NB4 (cell line): ENCODE measurements around the gene TTC34.

Source experiments
- DNase-seq: peaks from one replicate; pipeline ENCODE4 v3.0.0; 2010; ENCODE audit warnings: low read depth
- H3K4me3 ChIP-seq: one replicate; pipeline ENCODE4 v1.5.1; 2011; ENCODE audit warnings: mild to moderate bottlenecking, low read depth, low read length, moderate library complexity
- CTCF ChIP-seq: IDR thresholded peaks from one replicate; pipeline ENCODE4 v1.5.1; 2012; ENCODE audit warnings: low read depth, low read length
- MAX ChIP-seq: IDR thresholded peaks from 2 replicates; pipeline ENCODE4 v1.6.1; 2011; ENCODE audit warnings: low read depth, low read length
- MYC ChIP-seq: IDR thresholded peaks from 2 replicates; pipeline ENCODE4 v1.6.1; 2011; ENCODE audit warnings: low read depth, low read length
- POLR2A ChIP-seq: IDR thresholded peaks from 2 replicates; pipeline ENCODE4 v1.6.1; 2011; ENCODE audit warnings: mild to moderate bottlenecking; ENCODE audit not compliant: insufficient read length; ENCODE audit errors: extremely low read depth

Gene TTC34

GRCh38 chr1:2785631-2786328 is 15.7 kb downstream of the TTC34 start:
- DNase-seq: no peak
- no peak for TF ChIP-seq MYC
- no peak for TF ChIP-seq POLR2A
- no peak for TF ChIP-seq CTCF
- H3K4me3 ChIP-seq: no peak overlapping the region

GRCh38 chr1:2784854-2785630 is 16.5 kb downstream of the TTC34 start:
- no peak for TF ChIP-seq MYC
- no peak for TF ChIP-seq MAX
- TF ChIP-seq POLR2A: no peak
- TF ChIP-seq CTCF: no peak
- no peak overlapping the region for H3K4me3 ChIP-seq
- DNase-seq: no peak

GRCh38 chr1:2783435-2784397 is 17.8 kb downstream of the TTC34 start:
- H3K4me3 ChIP-seq: no peak overlapping the region
- TF ChIP-seq MYC (no peak), CTCF (no peak), POLR2A (no peak), MAX (no peak)
- DNase-seq: no peak

GRCh38 chr1:2783069-2783434 is 18.4 kb downstream of the TTC34 start:
- H3K4me3 ChIP-seq: no peak overlapping the region
- no peak for DNase-seq
- TF ChIP-seq MAX (no peak), POLR2A (no peak), CTCF (no peak), MYC (no peak)

GRCh38 chr1:2781627-2782026 is 19.9 kb downstream of the TTC34 start:
- no peak for DNase-seq
- TF ChIP-seq POLR2A (no peak), CTCF (no peak), MYC (no peak), MAX (no peak)

More at GRCh38 chr1:2781627-2782026, 19.9 kb downstream of the TTC34 start:
- H3K4me3 ChIP-seq: no peak overlapping the region
